Astrocyte of the hippocampus (primary cell): ENCODE data around the gene HMMR.
"Not testable (repeated sequence)": the region's sequence is repeated elsewhere in the genome, so short reads cannot be mapped to it uniquely, and the experiment has no call there.

ENCODE experiments used
- DNase-seq: peaks from one replicate; pipeline ENCODE4 v3.0.0; 2011; ENCODE audit warnings: low read depth, low spot score

The HMMR gene

GRCh38 chr5:163460562-163461171, at the start of gene HMMR:
Gene HMMR, plus strand, starts transcription at chr5:163460632. Its CDS starts 61 bp downstream, at chr5:163460693.
- DNase-seq = peak; percentile 53

DNA sequence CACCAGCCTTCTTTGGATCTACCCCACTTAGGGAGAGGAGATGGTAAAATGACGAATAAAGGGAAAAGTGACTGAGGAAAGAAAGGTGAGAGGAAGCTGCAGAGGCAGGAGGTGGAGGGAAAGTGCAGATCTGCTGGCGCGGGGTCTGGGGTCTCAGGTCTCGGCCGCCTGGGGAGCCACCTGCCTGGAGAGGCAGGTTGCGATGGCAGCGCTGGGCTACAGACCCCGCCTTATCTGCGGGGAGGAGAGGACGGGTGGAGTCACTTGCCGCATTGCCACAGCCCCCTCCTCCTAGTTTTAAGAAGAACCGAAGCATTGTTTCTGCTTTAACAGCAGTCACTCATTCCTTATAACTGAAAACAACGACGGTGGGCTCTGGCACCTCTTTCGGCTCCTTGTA, 44.8 kb upstream of the HMMR start:
- DNase-seq = not testable (repeated sequence)

GRCh38 chr5:163424836-163425235, 35.6 kb upstream of the HMMR start:
- no peak for DNase-seq

DNA sequence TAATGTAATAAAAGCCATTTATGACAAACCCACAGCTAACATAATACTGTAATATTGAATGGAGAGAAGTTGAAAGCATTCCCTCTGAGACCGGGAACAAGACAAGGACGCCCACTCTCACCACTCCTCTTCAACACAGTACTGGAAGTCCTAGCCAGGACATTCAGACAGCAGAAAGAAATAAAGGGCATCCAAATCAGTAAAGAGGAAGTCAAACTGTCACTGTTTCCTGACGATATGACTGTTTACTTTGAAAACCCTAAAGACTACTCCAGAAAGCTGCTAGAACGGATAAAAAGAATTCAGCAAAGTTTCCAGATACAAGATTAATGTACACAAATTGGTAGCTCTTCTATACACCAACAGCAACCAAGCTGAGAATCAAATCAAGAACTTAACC, 34.3 kb upstream of the HMMR start:
- not testable (repeated sequence) for DNase-seq

- no peak for DNase-seq
Observed at GRCh38 chr5:163432544-163432943, 27.9 kb upstream of the HMMR start.

DNA sequence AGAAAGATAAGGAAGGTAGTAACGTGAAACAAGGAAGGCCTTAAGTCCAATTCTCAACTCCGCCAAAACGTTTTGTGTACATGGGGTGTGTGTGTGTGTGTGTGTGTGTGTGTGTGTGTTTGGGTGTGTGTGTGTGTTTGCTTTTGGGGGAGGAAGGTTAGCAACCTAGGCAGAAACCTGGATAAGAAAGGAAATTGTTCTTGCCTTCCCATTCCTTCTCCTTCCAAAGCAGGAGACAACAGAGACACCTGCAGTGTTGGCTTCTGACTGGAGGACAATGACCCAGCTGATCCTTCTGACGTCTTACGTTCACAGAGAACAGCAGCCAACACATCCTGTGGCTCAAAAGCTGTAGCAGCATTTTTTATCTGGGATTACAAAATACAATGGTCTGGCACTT, 27.2 kb upstream of the HMMR start:
- no peak for DNase-seq

- DNase-seq = peak; percentile 82
Observed at GRCh38 chr5:163434401-163434866, 26.0 kb upstream of the HMMR start.

GRCh38 chr5:163436515-163436914, 23.9 kb upstream of the HMMR start:
- DNase-seq = peak; percentile 32

DNA sequence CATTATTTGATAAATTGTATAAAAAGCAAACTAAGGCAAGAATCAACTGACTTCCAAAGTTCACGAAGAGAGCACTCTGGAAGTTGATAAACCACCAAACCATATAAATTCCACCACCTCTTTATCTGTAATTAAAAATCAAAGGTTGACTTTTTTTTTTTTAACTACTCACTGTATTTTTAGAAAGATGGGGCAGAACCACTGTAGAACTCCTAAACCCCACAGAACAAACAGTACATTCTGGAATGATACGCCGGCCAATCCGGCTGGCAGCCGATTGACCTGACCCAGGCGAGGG, 23.5 kb upstream of the HMMR start:
- no peak for DNase-seq

DNA sequence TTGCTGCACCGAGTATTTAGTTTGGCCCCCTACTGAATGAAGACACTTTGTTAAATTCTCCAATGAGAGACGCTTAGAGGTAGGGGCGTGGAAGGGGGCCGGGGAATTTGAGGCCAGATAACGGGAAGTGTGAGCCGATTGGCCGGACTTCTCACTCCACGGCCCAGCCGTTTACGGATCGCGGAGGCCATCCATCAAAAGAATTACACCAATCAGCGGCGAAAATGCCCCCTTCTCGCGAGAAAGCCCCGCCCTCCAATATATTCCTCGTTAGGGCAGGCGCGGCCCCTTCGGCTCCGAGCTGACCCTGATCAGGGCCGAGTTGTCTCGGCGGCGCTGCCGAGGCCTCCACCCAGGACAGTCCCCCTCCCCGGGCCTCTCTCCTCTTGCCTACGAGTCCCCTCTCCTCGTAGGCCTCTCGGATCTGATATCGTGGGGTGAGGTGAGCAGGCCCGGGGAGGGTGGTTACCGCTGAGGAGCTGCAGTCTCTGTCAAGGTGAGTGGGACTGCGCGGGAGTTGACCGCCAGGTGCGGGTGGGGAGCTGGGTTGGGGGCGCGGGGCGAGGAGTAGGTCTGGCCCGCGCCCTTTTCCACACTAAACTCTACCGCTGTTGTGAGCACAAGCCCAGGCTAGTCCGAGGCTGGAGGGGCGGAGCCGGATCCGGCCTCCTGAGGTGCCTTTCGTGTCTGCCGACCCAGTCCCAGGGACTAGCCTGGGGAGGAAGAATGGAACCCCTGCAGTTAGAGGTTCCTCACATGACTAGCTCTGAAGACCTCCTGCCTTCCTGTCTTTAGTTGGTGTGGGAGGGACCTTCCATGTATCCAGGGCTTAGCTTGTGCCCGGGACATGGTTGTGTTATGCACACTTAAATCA, 22.9 kb upstream of the HMMR start, which contains the start of gene CCNG1:
TSS of gene CCNG1 (plus strand) at position 287 of the 874 bp plus-strand sequence. CDS start 1,662 bp downstream, outside the sequence.
- DNase-seq = peak; percentile 98

- DNase-seq = peak; percentile 77
Observed at GRCh38 chr5:163439092-163439425, 21.4 kb upstream of the HMMR start.

DNA sequence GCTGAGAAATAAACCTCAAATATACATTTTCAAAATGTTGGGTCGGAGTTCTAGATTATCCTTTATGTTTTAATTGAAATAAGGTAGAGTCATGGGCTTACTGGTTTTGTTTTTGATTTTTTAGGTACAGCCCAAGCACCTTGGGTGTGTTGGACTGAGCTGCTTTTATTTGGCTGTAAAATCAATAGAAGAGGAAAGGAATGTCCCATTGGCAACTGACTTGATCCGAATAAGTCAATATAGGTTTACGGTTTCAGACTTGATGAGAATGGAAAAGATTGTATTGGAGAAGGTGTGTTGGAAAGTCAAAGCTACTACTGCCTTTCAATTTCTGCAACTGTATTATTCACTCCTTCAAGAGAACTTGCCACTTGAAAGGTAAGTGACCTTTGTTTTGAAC, 19.5 kb upstream of the HMMR start:
- DNase-seq = no peak

DNA sequence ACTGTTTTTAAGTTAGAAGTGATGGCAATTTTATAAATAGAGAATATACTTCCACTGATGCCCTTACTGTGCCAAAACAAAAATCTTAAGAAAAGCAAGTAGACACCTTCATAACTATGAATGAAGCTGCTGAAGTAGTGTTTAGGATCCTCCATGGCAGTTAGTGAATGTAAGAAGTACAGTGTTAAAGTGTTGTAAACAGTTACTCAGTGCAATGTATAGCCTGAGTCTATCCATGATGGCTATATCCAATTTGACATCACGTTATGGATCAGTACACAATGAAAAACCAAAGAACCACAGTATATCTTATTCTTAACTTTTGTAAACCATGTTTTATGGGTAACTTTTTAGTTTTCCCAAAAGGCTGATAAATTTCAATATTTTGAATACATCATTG, 15.9 kb upstream of the HMMR start:
- no peak for DNase-seq

DNA sequence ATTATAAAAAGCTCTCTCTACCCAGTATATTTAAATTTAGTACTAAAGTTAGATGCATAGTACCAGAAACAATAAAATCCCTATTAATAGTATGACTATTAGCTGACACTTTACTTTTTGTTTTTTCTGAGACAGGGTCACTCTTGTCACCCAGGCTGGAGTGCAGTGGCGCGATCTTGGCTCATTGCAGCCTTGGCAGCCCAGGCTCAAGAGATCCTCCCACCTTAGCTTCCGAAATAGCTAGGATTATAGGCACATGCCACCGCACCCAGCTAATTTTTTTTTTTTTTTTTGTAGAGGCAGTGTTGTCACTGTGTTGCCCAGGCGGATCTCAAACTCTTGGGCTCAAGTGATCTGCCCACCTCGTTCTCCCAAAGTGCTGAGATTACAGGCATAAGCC, 15.1 kb upstream of the HMMR start:
- DNase-seq = no peak

DNA sequence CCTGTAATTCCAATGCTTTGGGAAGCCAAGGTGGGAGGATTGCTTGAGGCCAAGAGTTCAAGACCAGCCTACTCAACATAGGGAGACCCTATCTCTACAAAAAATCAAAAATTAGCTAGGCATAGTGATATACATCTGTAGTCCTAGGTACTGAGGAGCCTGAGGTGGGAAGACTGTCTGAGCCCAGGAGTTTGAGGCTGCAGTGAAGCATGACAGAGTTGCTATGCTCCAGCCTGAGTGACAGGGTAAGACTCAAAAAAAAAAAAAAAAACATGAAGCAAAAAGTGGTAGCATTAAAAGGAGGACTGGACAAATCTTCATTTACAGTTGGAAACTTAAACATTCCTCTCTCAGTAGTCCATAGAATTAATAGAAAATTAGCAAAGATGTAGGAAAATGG, 13.2 kb upstream of the HMMR start:
- no peak for DNase-seq

- DNase-seq = no peak
Observed at GRCh38 chr5:163447875-163448274, 12.6 kb upstream of the HMMR start.

GRCh38 chr5:163448491-163448890, 11.9 kb upstream of the HMMR start:
- DNase-seq = no peak

DNA sequence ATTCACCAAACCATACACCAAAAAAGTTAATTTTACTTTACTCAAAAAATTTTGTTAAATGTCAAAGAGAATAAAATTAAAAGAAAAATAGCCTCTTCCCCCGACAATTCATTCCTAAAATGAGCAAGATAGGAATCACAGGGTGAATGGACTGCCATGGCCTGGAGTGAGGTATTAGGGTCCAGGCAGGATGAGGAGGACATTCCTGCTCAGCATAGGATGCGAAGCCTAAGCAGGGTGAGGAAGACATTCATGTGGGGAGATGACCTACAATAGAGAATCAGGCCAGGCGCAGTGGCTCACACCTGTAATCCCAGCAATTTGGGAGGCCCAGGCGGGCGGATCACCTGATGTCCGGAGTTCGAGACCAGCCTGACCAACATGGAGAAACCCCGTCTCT, 8.9 kb upstream of the HMMR start:
- no peak for DNase-seq

DNA sequence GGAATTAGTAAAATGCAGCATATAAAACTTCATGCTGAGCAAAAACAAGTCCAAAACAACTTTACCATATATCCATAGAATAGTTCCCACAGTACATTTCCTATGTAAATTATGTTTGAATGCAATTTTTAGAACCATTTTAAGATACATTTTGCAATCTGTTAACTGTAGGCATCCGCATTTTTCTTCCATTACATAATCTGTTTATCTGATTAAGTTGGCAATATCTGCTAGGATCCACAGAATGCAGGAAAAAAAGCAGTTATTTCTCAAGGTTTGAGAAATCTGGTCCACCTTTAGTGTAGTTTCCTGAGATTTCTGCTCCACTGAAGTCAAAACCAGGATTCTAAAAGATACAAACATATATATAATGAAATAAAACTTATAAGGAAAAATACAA, 6.7 kb upstream of the HMMR start:
- DNase-seq = no peak

- not testable (repeated sequence) for DNase-seq
Observed at GRCh38 chr5:163455406-163455805, 5.0 kb upstream of the HMMR start.

DNA sequence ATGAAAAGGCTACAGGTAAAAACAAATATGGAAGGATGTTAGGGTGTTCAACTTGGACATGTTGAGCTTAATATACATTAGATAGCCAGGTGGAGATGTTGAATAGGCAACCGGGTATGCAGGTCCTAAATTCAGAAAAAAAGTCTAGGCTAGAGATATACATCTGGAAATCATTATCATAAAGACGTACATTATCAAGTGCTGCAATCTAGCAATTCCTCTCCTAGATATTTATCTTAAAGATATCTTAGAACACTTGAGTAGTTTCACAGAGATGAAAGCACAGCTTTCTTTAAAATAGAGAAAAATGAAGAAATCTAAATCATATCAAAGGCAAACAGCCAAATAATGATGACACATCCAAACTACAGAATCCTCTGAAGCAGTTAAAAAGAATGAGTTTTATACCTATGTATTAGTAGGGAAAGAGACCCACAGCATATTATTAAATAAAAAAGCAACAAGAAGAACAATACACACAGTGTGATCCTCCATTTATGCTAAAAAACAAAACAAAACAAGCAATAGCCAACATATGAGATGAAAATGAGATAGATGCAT, 4.3 kb upstream of the HMMR start:
- no peak for DNase-seq

DNA sequence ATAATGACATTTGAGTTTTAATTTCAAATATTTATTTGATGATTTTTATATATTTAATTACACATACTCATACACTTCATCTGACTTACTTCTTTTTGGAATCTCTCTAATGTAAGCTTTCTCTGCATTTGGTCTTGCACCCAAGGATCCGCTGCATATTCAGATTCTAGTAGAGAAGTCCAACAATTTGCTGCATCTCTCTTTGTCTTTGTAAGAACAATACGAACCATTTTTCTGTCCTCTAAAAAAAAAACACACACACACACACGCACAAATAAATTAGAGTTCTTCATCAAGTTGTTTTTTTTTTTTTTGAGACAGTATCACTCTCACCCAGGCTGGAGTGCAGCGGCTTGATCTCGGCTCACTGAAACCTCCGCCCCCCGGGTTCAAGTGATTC, 3.6 kb upstream of the HMMR start:
- DNase-seq = no peak

GRCh38 chr5:163458778-163459385, 1.6 kb upstream of the HMMR start:
- DNase-seq = no peak
